ENCODE data around the gene DISP1. TPM values are rescaled to one million over a fixed set of nuclear protein-coding genes. Genes with fewer than 3 reads are reported as not detected.

DISP1 gene
- total RNA-seq, 1 experiment from 2014 or later = 1.3 TPM

DNA sequence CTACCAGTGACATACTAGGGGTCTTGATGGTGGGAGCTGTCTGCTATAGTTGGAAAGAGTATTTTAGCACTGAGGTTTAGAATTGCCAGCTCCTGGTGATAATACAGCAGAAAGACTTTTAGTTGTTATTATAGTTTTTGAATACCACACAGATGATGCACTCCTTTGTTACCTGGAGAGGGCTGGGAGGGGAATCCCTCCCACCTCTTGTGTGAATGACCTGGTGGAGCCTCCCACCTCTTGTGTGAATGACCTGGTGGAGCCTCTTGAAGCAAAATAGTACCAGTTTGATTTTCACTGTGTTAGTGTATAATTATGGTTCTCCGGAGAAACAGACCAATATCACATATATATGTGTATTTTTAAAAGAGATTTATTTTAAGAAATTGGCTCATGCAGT, 3.3 kb downstream of the DISP1 start:
- Histone ChIP-seq H3K9ac (ENCODE audit: low read length) (no peak overlapping the region), H3K9me3 (ENCODE audit: low read length) (no peaks in the 10 kb centered on the region), H3K79me2 (ENCODE audit: low read length) (peaks cover 67% of the 10 kb centered on the region), H3K4me3 (ENCODE audit: low read length) (peak overlapping the region; percentile 17; the same call in 1 of the 2 replicates), H3K9me2 (replicated peaks; ENCODE audit: low read length) (no peaks in the 10 kb centered on the region), H3F3A (ENCODE audit: low read length, unreplicated experiment) (no peaks in the 10 kb centered on the region), H2AFZ (ENCODE audit: low read length) (no peak overlapping the region), H3K4me1 (ENCODE audit: insufficient read depth, low read length) (peaks cover 38% of the 10 kb centered on the region), H4K20me1 (ENCODE audit: low read length) (0 out of 2 replicates have a peak, but pooled peaks cover 3% of the 10 kb centered on the region), H3K36me3 (ENCODE audit: low read depth, low read length) (no peaks in the 10 kb centered on the region), H3K4me2 (ENCODE audit: low read length) (peak overlapping the region; percentile 55), H3K27ac (ENCODE audit: low read length) (peak overlapping the region; percentile 64), H3K27me3 (ENCODE audit: low read length) (no peaks in the 10 kb centered on the region)
- no peak for ATAC-seq
- ChIA-PET CTCF (no interaction called here), POLR2A (ENCODE audit: unreplicated experiment) (no interaction called here)
- intact Hi-C loops (cut with micrococcal nuclease) = loop anchor here (5.0 kb wide), 1 partner anchor 174 kb away; no protein-coding TSS in a partner anchor
- TF ChIP-seq EZH2phosphoT487 (IDR thresholded peaks at IDR 0.05; ENCODE audit: borderline replicate concordance, low read length) = no peak
- no peak for TF ChIP-seq EZH2 (IDR thresholded peaks at IDR 0.05; ENCODE audit: low read length, unreplicated experiment)
- no peak for TF ChIP-seq CTCF (conservative IDR thresholded peaks at IDR 0.05; ENCODE audit: low read depth, low read length)
- BruUV-seq (replicated peaks) = no TSS peak
- DNase-seq = peak; percentile 39

- no peak overlapping the region for H3K27ac ChIP-seq (ENCODE audit: low read length)
- H3K4me3 ChIP-seq (ENCODE audit: low read length) = no peak overlapping the region
- no peaks in the 10 kb centered on the region for H3K27me3 ChIP-seq (ENCODE audit: low read length)
- ATAC-seq (no peak), DNase-seq (no peak)
- H3K36me3 ChIP-seq (ENCODE audit: low read depth, low read length) = no peaks in the 10 kb centered on the region
- H3K9ac ChIP-seq (ENCODE audit: low read length) = no peak overlapping the region
- no peak for TF ChIP-seq EZH2 (IDR thresholded peaks at IDR 0.05; ENCODE audit: low read length, unreplicated experiment)
- no peak for TF ChIP-seq CTCF (conservative IDR thresholded peaks at IDR 0.05; ENCODE audit: low read depth, low read length)
- TF ChIP-seq EZH2phosphoT487 (IDR thresholded peaks at IDR 0.05; ENCODE audit: borderline replicate concordance, low read length) = no peak
- no peak overlapping the region for H2AFZ ChIP-seq (ENCODE audit: low read length)
- ChIA-PET POLR2A (ENCODE audit: unreplicated experiment) (no interaction called here), CTCF (no interaction called here)
- intact Hi-C loops (cut with micrococcal nuclease) = no loop called here
- BruUV-seq (replicated peaks) = no TSS peak
- H4K20me1 ChIP-seq (ENCODE audit: low read length) = 0 out of 2 replicates have a peak, but pooled peaks cover 3% of the 10 kb centered on the region
- H3F3A ChIP-seq (ENCODE audit: low read length, unreplicated experiment) = no peaks in the 10 kb centered on the region
- peaks cover 79% of the 10 kb centered on the region for H3K79me2 ChIP-seq (ENCODE audit: low read length)
- H3K9me2 ChIP-seq (replicated peaks; ENCODE audit: low read length) = no peaks in the 10 kb centered on the region
- H3K9me3 ChIP-seq (ENCODE audit: low read length) = no peaks in the 10 kb centered on the region
- no peak overlapping the region for H3K4me2 ChIP-seq (ENCODE audit: low read length)
- H3K4me1 ChIP-seq (ENCODE audit: insufficient read depth, low read length) = peaks cover 40% of the 10 kb centered on the region
These were observed 5.4 kb downstream of the DISP1 start for GRCh38 chr1:222820171-222820712.

DNA sequence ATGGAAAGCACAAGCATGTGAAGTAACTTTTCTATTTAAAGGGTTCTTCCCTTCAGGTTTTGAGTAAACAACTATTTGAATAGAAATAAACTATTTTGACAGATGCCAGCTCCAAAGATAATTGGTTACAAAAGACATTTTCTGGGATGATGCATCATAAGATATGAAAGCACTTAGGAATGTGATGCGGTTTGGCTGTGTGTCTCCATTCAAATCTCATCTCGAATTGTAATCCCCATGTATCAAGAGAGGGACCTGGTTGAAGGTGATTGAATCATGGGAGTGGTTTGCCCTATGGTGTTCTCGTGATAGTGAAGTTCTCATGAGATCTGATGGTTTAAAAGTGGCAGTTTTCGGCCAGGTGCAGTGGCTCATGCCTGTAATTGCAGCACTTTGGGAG, 6.4 kb downstream of the DISP1 start:
- DNase-seq (no peak), ATAC-seq (no peak)
- H3K4me1 ChIP-seq (ENCODE audit: insufficient read depth, low read length) = peaks cover 44% of the 10 kb centered on the region
- H3K4me3 ChIP-seq (ENCODE audit: low read length) = no peak overlapping the region
- H3K9ac ChIP-seq (ENCODE audit: low read length) = no peak overlapping the region
- no peaks in the 10 kb centered on the region for H3K9me2 ChIP-seq (replicated peaks; ENCODE audit: low read length)
- H3K4me2 ChIP-seq (ENCODE audit: low read length) = no peak overlapping the region
- no TSS peak for BruUV-seq (replicated peaks)
- no peak overlapping the region for H2AFZ ChIP-seq (ENCODE audit: low read length)
- intact Hi-C loops (cut with micrococcal nuclease) = no loop called here
- H3K27me3 ChIP-seq (ENCODE audit: low read length) = no peaks in the 10 kb centered on the region
- ChIA-PET CTCF (no interaction called here), POLR2A (ENCODE audit: unreplicated experiment) (no interaction called here)
- peaks cover 71% of the 10 kb centered on the region for H3K79me2 ChIP-seq (ENCODE audit: low read length)
- H4K20me1 ChIP-seq (ENCODE audit: low read length) = 0 out of 2 replicates have a peak, but pooled peaks cover 3% of the 10 kb centered on the region
- TF ChIP-seq EZH2 (IDR thresholded peaks at IDR 0.05; ENCODE audit: low read length, unreplicated experiment) = no peak
- TF ChIP-seq CTCF (conservative IDR thresholded peaks at IDR 0.05; ENCODE audit: low read depth, low read length) = no peak
- TF ChIP-seq EZH2phosphoT487 (IDR thresholded peaks at IDR 0.05; ENCODE audit: borderline replicate concordance, low read length) = no peak
- H3F3A ChIP-seq (ENCODE audit: low read length, unreplicated experiment) = no peaks in the 10 kb centered on the region
- H3K36me3 ChIP-seq (ENCODE audit: low read depth, low read length) = no peaks in the 10 kb centered on the region
- no peaks in the 10 kb centered on the region for H3K9me3 ChIP-seq (ENCODE audit: low read length)
- no peak overlapping the region for H3K27ac ChIP-seq (ENCODE audit: low read length)

Measured in PC-3 (cell line).